ENCODE results near the gene ANKRD55. TPM values are rescaled to one million over a fixed set of nuclear protein-coding genes. Genes with fewer than 3 reads are reported as not detected.

ANKRD55 gene
- total RNA-seq, 1 donor from 2014 or later = 0.74 TPM

GRCh38 chr5:56094579-56095361 lies 138.4 kb downstream of the ANKRD55 start:
- Histone ChIP-seq H3K27me3 (no peaks in the 10 kb centered on the region), H3K27ac (no peak overlapping the region), H3K4me3 (no peak overlapping the region), H3K36me3 (no peaks in the 10 kb centered on the region), H3K4me1 (peaks cover 12% of the 10 kb centered on the region), H3K9me3 (no peaks in the 10 kb centered on the region)
- intact Hi-C loops (cut with DNase I) = no loop called here
- TF ChIP-seq POLR2AphosphoS5 (IDR thresholded peaks at IDR 0.05; ENCODE audit: insufficient read depth in 1 of 2, low read depth in 1 of 2) (no peak), POLR2A (IDR thresholded peaks at IDR 0.05) (no peak), CTCF (IDR thresholded peaks at IDR 0.05) (no peak)
- DNase-seq (ENCODE audit: extremely low spot score in 2 of 2) = no peak

- TF ChIP-seq CTCF (IDR thresholded peaks at IDR 0.05) (no peak), POLR2A (IDR thresholded peaks at IDR 0.05) (no peak), POLR2AphosphoS5 (IDR thresholded peaks at IDR 0.05; ENCODE audit: insufficient read depth in 1 of 2, low read depth in 1 of 2) (no peak)
- Histone ChIP-seq H3K4me3 (no peak overlapping the region), H3K4me1 (peaks cover 4% of the 10 kb centered on the region), H3K9me3 (no peaks in the 10 kb centered on the region), H3K27ac (no peak overlapping the region), H3K27me3 (no peaks in the 10 kb centered on the region), H3K36me3 (no peaks in the 10 kb centered on the region)
- no peak for DNase-seq (ENCODE audit: extremely low spot score in 2 of 2)
- intact Hi-C loops (cut with DNase I) = no loop called here
These were observed 139.2 kb downstream of the ANKRD55 start for GRCh38 chr5:56093970-56094369.

GRCh38 chr5:56092115-56092514 lies 141.0 kb downstream of the ANKRD55 start:
- H3K4me3 ChIP-seq = no peak overlapping the region
- TF ChIP-seq POLR2AphosphoS5 (IDR thresholded peaks at IDR 0.05; ENCODE audit: insufficient read depth in 1 of 2, low read depth in 1 of 2) = no peak
- TF ChIP-seq POLR2A (IDR thresholded peaks at IDR 0.05) = no peak
- TF ChIP-seq CTCF (IDR thresholded peaks at IDR 0.05) = no peak
- H3K4me1 ChIP-seq = no peaks in the 10 kb centered on the region
- H3K36me3 ChIP-seq = no peaks in the 10 kb centered on the region
- no peak for DNase-seq (ENCODE audit: extremely low spot score in 2 of 2)
- no peaks in the 10 kb centered on the region for H3K9me3 ChIP-seq
- no peak overlapping the region for H3K27ac ChIP-seq
- H3K27me3 ChIP-seq = no peaks in the 10 kb centered on the region
- intact Hi-C loops (cut with DNase I) = no loop called here

- TF ChIP-seq POLR2A (IDR thresholded peaks at IDR 0.05) (no peak), POLR2AphosphoS5 (IDR thresholded peaks at IDR 0.05; ENCODE audit: insufficient read depth in 1 of 2, low read depth in 1 of 2) (no peak), CTCF (IDR thresholded peaks at IDR 0.05) (no peak)
- no peak for DNase-seq (ENCODE audit: extremely low spot score in 2 of 2)
- Histone ChIP-seq H3K27me3 (no peaks in the 10 kb centered on the region), H3K27ac (no peak overlapping the region), H3K4me1 (no peaks in the 10 kb centered on the region), H3K36me3 (no peaks in the 10 kb centered on the region), H3K4me3 (no peak overlapping the region), H3K9me3 (no peaks in the 10 kb centered on the region)
- intact Hi-C loops (cut with DNase I) = no loop called here
These were observed 141.5 kb downstream of the ANKRD55 start for GRCh38 chr5:56091664-56092063.

GRCh38 chr5:56090793-56091460 lies 142.2 kb downstream of the ANKRD55 start:
- H3K27me3 ChIP-seq = no peaks in the 10 kb centered on the region
- intact Hi-C loops (cut with DNase I) = no loop called here
- H3K4me1 ChIP-seq = no peaks in the 10 kb centered on the region
- no peak overlapping the region for H3K4me3 ChIP-seq
- no peak overlapping the region for H3K27ac ChIP-seq
- no peak for DNase-seq (ENCODE audit: extremely low spot score in 2 of 2)
- TF ChIP-seq CTCF (IDR thresholded peaks at IDR 0.05) (no peak), POLR2AphosphoS5 (IDR thresholded peaks at IDR 0.05; ENCODE audit: insufficient read depth in 1 of 2, low read depth in 1 of 2) (no peak), POLR2A (IDR thresholded peaks at IDR 0.05) (no peak)
- no peaks in the 10 kb centered on the region for H3K36me3 ChIP-seq
- H3K9me3 ChIP-seq = no peaks in the 10 kb centered on the region
